ENCODE data around the gene RCOR1. TPM values are rescaled to one million over a fixed set of nuclear protein-coding genes. Genes with fewer than 3 reads are reported as not detected.

RCOR1 gene
- total and polyA plus RNA-seq, 2 of the 4 experiments (the other 2 are of a cell fraction) = 9.0 to 11.2 TPM

GRCh38 chr14:102644523-102644922 lies 52.1 kb downstream of the RCOR1 start:
- Histone ChIP-seq H3K79me1 (ENCODE audit: low read depth in 1 of 2, low read length in 2 of 2) (peaks cover 43 to 87% of the 10 kb centered on the region in 2 experiments), H2BK20ac (ENCODE audit: low read depth, low read length) (no peak overlapping the region), H2BK15ac (ENCODE audit: low read depth, low read length) (no peak overlapping the region), H4K8ac (ENCODE audit: low read depth in 2 of 2, low read length in 2 of 2) (no peak overlapping the region), H3K23ac (ENCODE audit: low read depth, low read length) (0 out of 2 replicates have a peak overlapping the region, but pooled peaks have one; percentile 42), H3K4me2 (ENCODE audit: low read depth, low read length) (no peak overlapping the region), H2BK120ac (ENCODE audit: low read depth, low read length) (no peak overlapping the region), H2AK9ac (replicated peaks; ENCODE audit: low read depth, low read length, poor library complexity) (no peak overlapping the region), H2BK5ac (ENCODE audit: low read depth, low read length, poor library complexity, severe bottlenecking) (no peak overlapping the region), H4K20me1 (ENCODE audit: insufficient read depth, low read length) (peaks cover 60% of the 10 kb centered on the region), H3K9me1 (ENCODE audit: insufficient read depth, low read length) (peaks cover 20% of the 10 kb centered on the region), H3K56ac (ENCODE audit: extremely low read depth, insufficient read depth, low read length) (no peak overlapping the region; the same call in 1 of the 2 replicates), H2AFZ (replicated peaks; ENCODE audit: low read length, poor library complexity) (no peak overlapping the region), H4K5ac (ENCODE audit: low read depth, low read length) (no peak overlapping the region), H4K91ac (ENCODE audit: insufficient read depth, low read depth, low read length) (no peak overlapping the region), H3K9ac (ENCODE audit: low read depth, low read length) (no peak overlapping the region), H3K18ac (ENCODE audit: low read depth, low read length) (no peak overlapping the region), H3K4me3 (ENCODE audit: insufficient read depth, low read depth, low read length) (no peak overlapping the region), H3K36me3 (ENCODE audit: control insufficient read depth, insufficient read depth, low read length) (no peaks in the 10 kb centered on the region), H3K4ac (ENCODE audit: low read depth, low read length) (no peak overlapping the region; the same call in 1 of the 2 replicates), H3K14ac (replicated peaks; ENCODE audit: low read depth, low read length) (no peak overlapping the region), H3K9me3 (ENCODE audit: control insufficient read depth, insufficient read depth, low read length) (no peaks in the 10 kb centered on the region), H3K27me3 (ENCODE audit: control insufficient read depth, insufficient read depth, low read length) (no peaks in the 10 kb centered on the region), H2AK5ac (ENCODE audit: low read depth, low read length) (no peak overlapping the region), H3K27ac (ENCODE audit: insufficient read depth, low read length) (no peak overlapping the region), H3K4me1 (ENCODE audit: control insufficient read depth, insufficient read depth, low read length) (peaks cover 7% of the 10 kb centered on the region)
- no TSS peak for BruUV-seq (replicated peaks)
- 100% methylated on average over 1 of the region's 3 CpGs; no CpG with 5 or more reads in 1 of the 2 experiments for WGBS, 2 experiments (ENCODE audit: extremely low coverage in 2 of 2, insufficient read length in 1 of 2)
- intact Hi-C loops (cut with micrococcal nuclease) (no loop called here), dilution Hi-C loops (cut with HindIII; ENCODE audit: low sequenced_read_pairs, unreplicated experiment) (no loop called here), in situ Hi-C loops (cut with MboI; ENCODE audit: low sequenced_read_pairs) (no loop called here)
- ChIA-PET CTCF (no interaction called here), POLR2A (ENCODE audit: unreplicated experiment) (no interaction called here)
- DNase-seq = no peak
- no peak for ATAC-seq (ENCODE audit: low read depth)
- TF ChIP-seq CHD1 (IDR thresholded peaks at IDR 0.05; ENCODE audit: low read depth, low read length) = no peak
- no peak for TF ChIP-seq MAZ (IDR thresholded peaks at IDR 0.05; ENCODE audit: borderline replicate concordance, low read depth, low read length)
- no peak for TF ChIP-seq MAFK (IDR thresholded peaks at IDR 0.05; ENCODE audit: low read depth, low read length)
- TF ChIP-seq BHLHE40 (IDR thresholded peaks at IDR 0.05; ENCODE audit: low read depth, low read length) = no peak
